Measurements from ENCODE around the gene DECR2. TPM values are rescaled to one million over a fixed set of nuclear protein-coding genes. Genes with fewer than 3 reads are reported as not detected.

Gene DECR2
- total RNA-seq, 4 donors from 2014 or later, result 17.0 to 23.3 (median 18.8) TPM

DNA sequence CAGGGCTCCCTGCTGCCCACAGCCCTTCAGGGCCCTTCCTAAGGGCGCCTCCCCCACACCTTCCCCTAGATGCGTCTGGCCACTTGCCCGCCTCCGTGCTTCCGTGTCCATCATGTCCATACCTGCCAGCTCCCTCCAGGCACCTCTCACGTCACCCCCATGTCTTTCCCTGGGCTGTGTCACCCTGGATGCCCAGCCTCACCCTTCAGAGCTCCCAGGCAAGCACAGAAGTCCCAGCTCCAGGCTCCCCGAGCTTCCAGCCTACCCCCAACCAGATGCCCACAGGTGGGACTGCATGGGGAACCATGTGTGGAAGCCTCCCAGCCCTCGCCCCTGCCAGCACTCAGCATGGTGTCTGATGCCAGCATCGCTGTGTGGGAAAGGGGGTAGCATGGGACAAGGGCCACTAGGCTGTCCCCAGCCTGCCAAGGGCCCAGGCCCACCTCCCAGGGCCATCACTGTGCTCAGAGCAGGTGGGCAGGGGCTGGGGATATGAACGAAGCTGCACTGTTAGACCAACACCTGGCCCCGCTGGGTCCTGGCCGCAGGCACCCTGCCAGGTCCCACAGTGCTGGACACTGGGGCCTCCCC is 47.3 kb upstream of the DECR2 start:
- TF ChIP-seq, protein P1, sequence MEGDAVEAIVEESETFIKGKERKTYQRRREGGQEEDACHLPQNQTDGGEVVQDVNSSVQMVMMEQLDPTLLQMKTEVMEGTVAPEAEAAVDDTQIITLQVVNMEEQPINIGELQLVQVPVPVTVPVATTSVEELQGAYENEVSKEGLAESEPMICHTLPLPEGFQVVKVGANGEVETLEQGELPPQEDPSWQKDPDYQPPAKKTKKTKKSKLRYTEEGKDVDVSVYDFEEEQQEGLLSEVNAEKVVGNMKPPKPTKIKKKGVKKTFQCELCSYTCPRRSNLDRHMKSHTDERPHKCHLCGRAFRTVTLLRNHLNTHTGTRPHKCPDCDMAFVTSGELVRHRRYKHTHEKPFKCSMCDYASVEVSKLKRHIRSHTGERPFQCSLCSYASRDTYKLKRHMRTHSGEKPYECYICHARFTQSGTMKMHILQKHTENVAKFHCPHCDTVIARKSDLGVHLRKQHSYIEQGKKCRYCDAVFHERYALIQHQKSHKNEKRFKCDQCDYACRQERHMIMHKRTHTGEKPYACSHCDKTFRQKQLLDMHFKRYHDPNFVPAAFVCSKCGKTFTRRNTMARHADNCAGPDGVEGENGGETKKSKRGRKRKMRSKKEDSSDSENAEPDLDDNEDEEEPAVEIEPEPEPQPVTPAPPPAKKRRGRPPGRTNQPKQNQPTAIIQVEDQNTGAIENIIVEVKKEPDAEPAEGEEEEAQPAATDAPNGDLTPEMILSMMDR (IDR thresholded peaks at IDR 0.05 in 4 of 5, conservative IDR thresholded peaks at IDR 0.05 in 1 of 5), result no peak
- no peak for TF ChIP-seq POLR2A (IDR thresholded peaks at IDR 0.05)
- Histone ChIP-seq H3K4me1 (peaks cover 7 to 15% of the 10 kb centered on the region in 2 donors), H3K27me3 (no peaks in the 10 kb centered on the region), H3K36me3 (no peaks in the 10 kb centered on the region), H3K9me3 (no peaks in the 10 kb centered on the region), H3K4me3 (no peak overlapping the region), H3K27ac (no peak overlapping the region)
- no peak for ATAC-seq
- intact Hi-C loops (cut with DNase I; ENCODE audit: low total_unique reads), result loop anchor here (5.0 kb wide), 1 partner anchor 247 kb away; no protein-coding TSS in a partner anchor
- DNase-seq, result no peak
- in situ Hi-C loops (cut with MboI; ENCODE audit: low sequenced_read_pairs in 4 of 4), result no loop called here

DNA sequence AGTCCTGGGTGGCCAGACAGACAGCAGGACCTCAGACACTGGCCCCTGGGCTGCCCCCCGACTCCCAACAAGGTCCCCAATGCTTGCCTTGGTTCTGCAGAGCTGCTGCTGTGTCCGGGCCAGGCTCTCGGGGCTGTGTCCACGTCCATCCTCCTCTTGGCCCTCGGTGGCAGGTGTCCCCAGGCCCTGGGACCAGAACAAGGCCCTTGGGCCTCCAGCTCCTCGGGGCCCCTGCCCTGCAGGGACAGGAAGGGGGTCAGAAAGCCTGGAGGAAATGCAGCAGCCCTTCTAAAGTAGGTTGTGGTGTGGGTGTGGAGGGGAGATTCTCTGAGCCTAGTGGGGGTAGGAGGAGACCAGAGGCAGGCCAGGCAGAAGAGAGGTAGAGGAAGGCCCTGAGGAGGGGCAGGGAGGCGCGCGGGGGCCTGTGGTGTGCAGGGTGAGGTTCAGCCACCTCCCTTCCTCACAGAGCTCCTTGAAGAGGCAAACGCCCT is 46.7 kb upstream of the DECR2 start:
- no peak overlapping the region for H3K27ac ChIP-seq
- H3K4me1 ChIP-seq, result peaks cover 7 to 15% of the 10 kb centered on the region in 2 donors

DNA sequence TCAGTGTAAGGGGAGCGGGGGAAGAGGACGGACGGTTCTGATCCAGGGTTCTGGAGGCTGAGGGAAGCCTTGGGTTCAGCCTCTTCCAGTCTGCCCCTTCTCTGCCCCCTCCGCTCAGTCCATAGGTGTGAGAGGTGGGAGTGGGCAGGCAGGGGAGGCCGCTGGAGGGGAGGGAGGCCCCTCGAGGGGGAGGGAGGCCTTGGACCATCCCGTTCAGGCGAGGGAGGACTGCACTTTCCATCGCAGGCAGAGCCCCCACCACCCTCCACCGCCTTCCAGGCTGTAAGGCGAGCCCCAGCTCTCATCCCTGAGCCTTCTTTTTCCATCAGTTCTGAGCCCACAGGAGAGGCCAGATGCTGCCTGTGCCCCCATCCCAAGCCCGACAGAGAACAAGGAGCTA is 44.9 kb upstream of the DECR2 start:
- ATAC-seq (no peak), DNase-seq (no peak)
- no peak overlapping the region for H3K27ac ChIP-seq
- peaks cover 0 to 6% of the 10 kb centered on the region in 2 donors for H3K4me1 ChIP-seq
- H3K27me3 ChIP-seq, result no peaks in the 10 kb centered on the region
- in situ Hi-C loops (cut with MboI; ENCODE audit: low sequenced_read_pairs in 4 of 4) (no loop called here), intact Hi-C loops (cut with DNase I; ENCODE audit: low total_unique reads) (no loop called here)
- no peaks in the 10 kb centered on the region for H3K9me3 ChIP-seq
- TF ChIP-seq POLR2A (IDR thresholded peaks at IDR 0.05), result no peak
- TF ChIP-seq, protein P1 (IDR thresholded peaks at IDR 0.05 in 4 of 5, conservative IDR thresholded peaks at IDR 0.05 in 1 of 5), result no peak
- H3K36me3 ChIP-seq, result no peaks in the 10 kb centered on the region
- H3K4me3 ChIP-seq, result no peak overlapping the region

More for the DNA sequence above, 46.7 kb upstream of the DECR2 start:
- no peak for ATAC-seq
- H3K36me3 ChIP-seq, result no peaks in the 10 kb centered on the region
- TF ChIP-seq, protein P1 (IDR thresholded peaks at IDR 0.05 in 4 of 5, conservative IDR thresholded peaks at IDR 0.05 in 1 of 5), result no peak
- TF ChIP-seq POLR2A (IDR thresholded peaks at IDR 0.05), result no peak
- H3K9me3 ChIP-seq, result no peaks in the 10 kb centered on the region
- no peak overlapping the region for H3K4me3 ChIP-seq
- intact Hi-C loops (cut with DNase I; ENCODE audit: low total_unique reads), result loop anchor here (5.0 kb wide), 1 partner anchor 248 kb away; no protein-coding TSS in a partner anchor
- in situ Hi-C loops (cut with MboI; ENCODE audit: low sequenced_read_pairs in 4 of 4), result no loop called here
- no peaks in the 10 kb centered on the region for H3K27me3 ChIP-seq
- no peak for DNase-seq

DNA sequence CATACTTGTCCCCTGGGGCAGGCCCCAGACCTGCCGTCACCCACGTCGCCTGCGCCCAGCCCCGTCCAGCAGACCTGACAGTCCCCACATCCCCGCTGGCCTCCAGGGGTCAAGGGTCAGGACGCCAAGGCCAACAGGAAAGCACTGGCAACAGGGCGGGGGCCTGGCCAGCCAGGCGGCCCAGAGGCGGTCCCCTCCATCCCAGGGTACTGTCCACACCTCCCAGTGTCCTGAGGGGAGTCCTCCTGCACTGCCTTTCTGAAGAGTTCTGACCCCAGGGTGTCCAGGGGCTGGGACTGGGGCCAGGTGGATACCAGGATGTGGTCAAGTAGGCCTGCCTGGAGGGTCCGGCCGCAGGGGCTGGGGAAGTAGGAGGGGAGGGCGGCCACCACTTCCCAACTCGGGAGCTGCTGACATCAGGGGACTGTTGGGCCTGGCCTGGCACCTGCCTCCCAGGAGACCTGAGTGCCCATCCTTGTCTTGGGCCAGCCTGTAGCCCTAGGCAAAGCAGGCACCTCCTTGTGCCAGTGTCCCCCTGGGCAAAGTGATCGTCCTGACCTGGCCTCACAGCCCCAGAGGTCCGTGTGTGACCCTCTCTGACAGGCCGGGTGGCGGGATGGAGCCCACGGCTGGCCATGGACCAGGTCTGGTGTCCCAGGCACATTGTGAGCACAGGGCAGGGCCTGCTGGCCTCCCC is 42.5 kb upstream of the DECR2 start:
- Histone ChIP-seq H3K9me3 (no peaks in the 10 kb centered on the region), H3K36me3 (no peaks in the 10 kb centered on the region), H3K27me3 (peaks cover 0 to 9% (median 0%) of the 10 kb centered on the region in 3 donors), H3K4me3 (no peak overlapping the region), H3K27ac (no peak overlapping the region), H3K4me1 (no peaks in the 10 kb centered on the region)
- no peak for TF ChIP-seq POLR2A (IDR thresholded peaks at IDR 0.05)
- TF ChIP-seq, protein P1 (IDR thresholded peaks at IDR 0.05 in 4 of 5, conservative IDR thresholded peaks at IDR 0.05 in 1 of 5), result no peak
- in situ Hi-C loops (cut with MboI; ENCODE audit: low sequenced_read_pairs in 4 of 4), result no loop called here
- ATAC-seq, result no peak
- intact Hi-C loops (cut with DNase I; ENCODE audit: low total_unique reads), result no loop called here
- no peak for DNase-seq

All from gastrocnemius medialis (tissue), 4 donors.